IMR-90 (cell line): ENCODE measurements around the gene VPS26C. TPM values are rescaled to one million over a fixed set of nuclear protein-coding genes. Genes with fewer than 3 reads are reported as not detected.

ENCODE experiments used
- ATAC-seq: fragments of 200-7000 bp; cut with Tn5 transposase; 2 replicates; pipeline ENCODE4 v1.9.1; 2020; ENCODE audit warnings: low read depth, mild to moderate bottlenecking, moderate library complexity
- BruUV-seq: library from RNA; stranded (reverse); fragments of 400-500 nt; replicated peaks from 2 replicates; lab custom pipeline; 2021; lab: Mats Ljungman, UMichigan
- CTCF ChIA-PET: fragments of 300-600 bp; formaldehyde crosslinking; extraction: SDS; loops from one replicate; lab custom pipeline; 2021; ENCODE audit warnings: antibody characterized with exemption; lab: Yijun Ruan, JAX
- POLR2A ChIA-PET: fragments of 300-600 bp; sonication (Branson Sonifier 250); formaldehyde crosslinking; loops from one replicate; lab custom pipeline; 2022; ENCODE audit warnings: antibody characterized with exemption; ENCODE audit not compliant: unreplicated experiment; lab: Charles Lee
- DNase-seq: peaks from one replicate; pipeline ENCODE4 v3.0.0; 2013
- H2AFZ ChIP-seq: replicated peaks from 2 replicates; pipeline ENCODE3; 2013; ENCODE audit warnings: low read length, mild to moderate bottlenecking; ENCODE audit not compliant: poor library complexity
- H2AK5ac ChIP-seq: 2 replicates; pipeline ENCODE4 v1.6.1; 2013; ENCODE audit warnings: low read depth, low read length, inconsistent platforms
- H2AK9ac ChIP-seq: replicated peaks from 2 replicates; pipeline ENCODE3; 2013; ENCODE audit warnings: mild to moderate bottlenecking, low read depth, low read length, moderate library complexity; ENCODE audit not compliant: poor library complexity
- H2BK120ac ChIP-seq: 2 replicates; pipeline ENCODE4 v1.6.1; 2013; ENCODE audit warnings: low read depth, low read length, inconsistent platforms
- H2BK15ac ChIP-seq: 3 replicates; pipeline ENCODE4 v1.6.1; 2013; ENCODE audit warnings: low read depth, low read length, inconsistent platforms
- H2BK20ac ChIP-seq: 2 replicates; pipeline ENCODE4 v1.6.1; 2013; ENCODE audit warnings: low read depth, mild to moderate bottlenecking, inconsistent platforms, low read length, moderate library complexity
- H2BK5ac ChIP-seq: 2 replicates; pipeline ENCODE4 v1.6.1; 2013; ENCODE audit warnings: mild to moderate bottlenecking, low read depth, low read length, inconsistent platforms; ENCODE audit not compliant: poor library complexity, severe bottlenecking
- H3K14ac ChIP-seq: replicated peaks from 2 replicates; pipeline ENCODE4 v1.6.1; 2013; ENCODE audit warnings: low read depth, low read length, inconsistent platforms
- H3K18ac ChIP-seq: 2 replicates; pipeline ENCODE4 v1.6.1; 2013; ENCODE audit warnings: low read depth, low read length, control low read depth
- H3K23ac ChIP-seq: 2 replicates; pipeline ENCODE4 v1.6.1; 2013; ENCODE audit warnings: low read depth, low read length, inconsistent platforms
- H3K27ac ChIP-seq: 2 replicates; pipeline ENCODE4 v1.5.1; 2013; ENCODE audit warnings: mild to moderate bottlenecking, control low read depth, low read length; ENCODE audit not compliant: insufficient read depth
- H3K27me3 ChIP-seq: 2 replicates; pipeline ENCODE4 v1.6.1; 2013; ENCODE audit warnings: low read length; ENCODE audit not compliant: control insufficient read depth, insufficient read depth
- H3K36me3 ChIP-seq: 2 replicates; pipeline ENCODE4 v1.6.1; 2013; ENCODE audit warnings: low read length, mixed read lengths; ENCODE audit not compliant: control insufficient read depth, insufficient read depth
- H3K4ac ChIP-seq: 2 replicates; pipeline ENCODE4 v1.6.1; 2013; ENCODE audit warnings: low read depth, low read length, inconsistent platforms
- H3K4me1 ChIP-seq: 2 replicates; pipeline ENCODE4 v1.6.1; 2013; ENCODE audit warnings: low read length, mixed read lengths; ENCODE audit not compliant: control insufficient read depth, insufficient read depth
- H3K4me2 ChIP-seq: 2 replicates; pipeline ENCODE4 v1.6.1; 2013; ENCODE audit warnings: low read depth, mild to moderate bottlenecking, control low read depth, low read length, moderate library complexity
- H3K4me3 ChIP-seq: 2 replicates; pipeline ENCODE4 v1.5.1; 2013; ENCODE audit warnings: low read depth, mild to moderate bottlenecking, control low read depth, low read length, moderate library complexity; ENCODE audit not compliant: insufficient read depth
- H3K56ac ChIP-seq: 2 replicates; pipeline ENCODE4 v1.6.1; 2013; ENCODE audit warnings: low read length, inconsistent platforms; ENCODE audit not compliant: insufficient read depth; ENCODE audit errors: extremely low read depth
- H3K79me1 ChIP-seq, 2 experiments: 2 replicates each; pipeline ENCODE4 v1.6.1; 2013; ENCODE audit warnings: low read length in 2 of 2, inconsistent platforms in 1 of 2, low read depth in 1 of 2
- H3K9ac ChIP-seq: 2 replicates; pipeline ENCODE4 v1.6.1; 2013; ENCODE audit warnings: low read depth, low read length, control low read depth
- H3K9me1 ChIP-seq: 2 replicates; pipeline ENCODE4 v1.6.1; 2013; ENCODE audit warnings: low read length, inconsistent platforms; ENCODE audit not compliant: insufficient read depth
- H3K9me3 ChIP-seq: 2 replicates; pipeline ENCODE4 v1.6.1; 2013; ENCODE audit warnings: low read length; ENCODE audit not compliant: control insufficient read depth, insufficient read depth
- H4K20me1 ChIP-seq: 2 replicates; pipeline ENCODE4 v1.6.1; 2013; ENCODE audit warnings: low read length, inconsistent platforms; ENCODE audit not compliant: insufficient read depth
- H4K5ac ChIP-seq: 2 replicates; pipeline ENCODE4 v1.6.1; 2013; ENCODE audit warnings: mild to moderate bottlenecking, low read depth, low read length, control low read depth
- H4K8ac ChIP-seq, 2 experiments: 2 replicates each; pipeline ENCODE4 v1.6.1; 2013; ENCODE audit warnings: low read depth in 2 of 2, low read length in 2 of 2, control low read depth in 1 of 2, inconsistent platforms in 1 of 2
- H4K91ac ChIP-seq: 2 replicates; pipeline ENCODE4 v1.6.1; 2013; ENCODE audit warnings: low read depth, low read length, inconsistent platforms; ENCODE audit not compliant: insufficient read depth
- BHLHE40 ChIP-seq: fragments of 150-350 bp; IDR thresholded peaks from 2 replicates; pipeline ENCODE4 v1.6.1; 2016; ENCODE audit warnings: mild to moderate bottlenecking, low read depth, low read length
- CEBPB ChIP-seq: IDR thresholded peaks from 2 replicates; pipeline ENCODE4 v1.6.1; 2012; ENCODE audit warnings: low read depth, low read length, improper control_type of control experiment
- CHD1 ChIP-seq: IDR thresholded peaks from 2 replicates; pipeline ENCODE4 v1.6.1; 2012; ENCODE audit warnings: low read depth, low read length, improper control_type of control experiment
- CTCF ChIP-seq: conservative IDR thresholded peaks from 2 replicates; pipeline ENCODE4 v1.5.1; 2012; ENCODE audit warnings: mild to moderate bottlenecking, low read depth, low read length, improper control_type of control experiment
- ELK1 ChIP-seq: fragments of 150-350 bp; IDR thresholded peaks from 2 replicates; pipeline ENCODE4 v1.6.1; 2016; ENCODE audit warnings: low read depth, mild to moderate bottlenecking, low read length, moderate library complexity, borderline replicate concordance
- FOS ChIP-seq: fragments of 150-350 bp; IDR thresholded peaks from 2 replicates; pipeline ENCODE4 v1.6.1; 2016; ENCODE audit warnings: low read depth, low read length
- MAFK ChIP-seq: IDR thresholded peaks from 2 replicates; pipeline ENCODE4 v1.6.1; 2012; ENCODE audit warnings: low read depth, low read length, improper control_type of control experiment
- MAZ ChIP-seq: IDR thresholded peaks from 2 replicates; pipeline ENCODE4 v1.6.1; 2012; ENCODE audit warnings: low read depth, mild to moderate bottlenecking, low read length, improper control_type of control experiment, moderate library complexity, borderline replicate concordance
- MXI1 ChIP-seq: IDR thresholded peaks from 2 replicates; pipeline ENCODE4 v1.6.1; 2012; ENCODE audit warnings: low read depth, mild to moderate bottlenecking, low read length, moderate library complexity, borderline replicate concordance
- NFE2L2 ChIP-seq: fragments of 150-350 bp; IDR thresholded peaks from 2 replicates; pipeline ENCODE4 v1.6.1; 2016; ENCODE audit warnings: low read depth, mild to moderate bottlenecking, low read length
- POLR2A ChIP-seq: IDR thresholded peaks from 2 replicates; pipeline ENCODE4 v1.6.1; 2012; ENCODE audit warnings: mild to moderate bottlenecking, low read depth, low read length
- RAD21 ChIP-seq: IDR thresholded peaks from 2 replicates; pipeline ENCODE4 v1.6.1; 2012; ENCODE audit warnings: low read length, improper control_type of control experiment
- RCOR1 ChIP-seq: IDR thresholded peaks from 2 replicates; pipeline ENCODE4 v1.6.1; 2012; ENCODE audit warnings: mild to moderate bottlenecking, low read length, improper control_type of control experiment; ENCODE audit not compliant: insufficient replicate concordance
- RFX5 ChIP-seq: IDR thresholded peaks from 2 replicates; pipeline ENCODE4 v1.8.0; 2012; ENCODE audit warnings: low read depth, mild to moderate bottlenecking, low read length, moderate library complexity
- SMC3 ChIP-seq: fragments of 150-350 bp; IDR thresholded peaks from 2 replicates; pipeline ENCODE4 v1.6.1; 2016; ENCODE audit warnings: low read depth, mild to moderate bottlenecking, antibody characterized with exemption, low read length, moderate library complexity
- USF2 ChIP-seq: fragments of 150-350 bp; IDR thresholded peaks from 2 replicates; pipeline ENCODE4 v1.6.1; 2017; ENCODE audit warnings: mild to moderate bottlenecking, antibody characterized with exemption, low read length, low read depth
- WGBS, 2 experiments: methylation state at CpG; one replicate each; pipeline versions ENCODE4 v1.1.5 to v1.1.7; 2013; ENCODE audit warnings: missing lambda C conversion rate in 2 of 2; ENCODE audit not compliant: insufficient read length in 1 of 2; ENCODE audit errors: extremely low coverage in 2 of 2; 5-methylcytosine and 5-hydroxymethylcytosine counted together
- dilution Hi-C: fragments of 300-500 bp; cut with HindIII; formaldehyde crosslinking; loops from one replicate; pipeline ENCODE4 v1.14.3; 2018; ENCODE audit warnings: low sequenced_read_pairs; ENCODE audit not compliant: unreplicated experiment
- in situ Hi-C: fragments of 300-500 bp; cut with MboI; formaldehyde crosslinking; loops from 3 replicates; pipeline ENCODE4 v1.14.3; 2019; ENCODE audit warnings: low sequenced_read_pairs, inconsistent platforms, mixed read lengths
- intact Hi-C: fragments of 100-400 bp; cut with micrococcal nuclease; formaldehyde crosslinking; loops from 2 replicates; pipeline ENCODE4 v1.10.0; 2022
- polyA plus RNA-seq, 3 experiments: library from polyadenylated mRNA; depleted of rRNA; stranded (reverse); fragments of >200 nt; gene quantifications; 2 replicates each; pipeline ENCODE4 v1.2.3, GENCODE V29; 2012; ENCODE audit warnings: low replicate concordance in 1 of 3
- total RNA-seq: library from RNA; depleted of rRNA; stranded (reverse); fragments of >200 nt; gene quantifications from 2 replicates; pipeline ENCODE4 v1.2.3, GENCODE V29; 2012

The VPS26C gene
- total and polyA plus RNA-seq, 2 of the 4 experiments (the other 2 are of a cell fraction) = 30.0 to 36.6 TPM

GRCh38 chr21:37230632-37231248 is 36.4 kb downstream of the VPS26C start:
- Histone ChIP-seq H3K36me3 (peaks cover 69% of the 10 kb centered on the region), H4K20me1 (no peaks in the 10 kb centered on the region), H3K27ac (no peak overlapping the region), H2AFZ (no peak overlapping the region), H3K18ac (no peak overlapping the region), H4K8ac (no peak overlapping the region), H3K79me1 (peaks cover 9 to 21% of the 10 kb centered on the region in 2 experiments; a peak in 3 of 4 replicates), H3K27me3 (no peaks in the 10 kb centered on the region), H4K91ac (no peak overlapping the region), H2AK5ac (no peak overlapping the region), H2AK9ac (no peak overlapping the region), H3K9ac (no peak overlapping the region), H3K4me2 (no peak overlapping the region), H3K9me1 (peaks cover 4% of the 10 kb centered on the region), H4K5ac (no peak overlapping the region), H3K9me3 (no peaks in the 10 kb centered on the region), H2BK120ac (no peak overlapping the region), H3K56ac (no peak overlapping the region), H2BK15ac (no peak overlapping the region), H2BK20ac (no peak overlapping the region), H3K4me1 (no peaks in the 10 kb centered on the region), H2BK5ac (no peak overlapping the region), H3K23ac (no peak overlapping the region), H3K14ac (no peak overlapping the region), H3K4me3 (no peak overlapping the region), H3K4ac (no peak overlapping the region)
- ATAC-seq (no peak), DNase-seq (no peak)
- dilution Hi-C loops (no loop called here), in situ Hi-C loops (no loop called here), intact Hi-C loops (no loop called here)
- 87% methylated on average over 13 of the region's 23 CpGs; no CpG with 5 or more reads in 1 of the 2 experiments for WGBS, 2 experiments
- ChIA-PET POLR2A (no interaction called here), CTCF (no interaction called here)
- TF ChIP-seq RAD21 = no peak
- TF ChIP-seq MAFK = no peak
- TF ChIP-seq POLR2A = no peak
- TF ChIP-seq CEBPB = no peak
- TF ChIP-seq BHLHE40 = no peak
- TF ChIP-seq RCOR1 = no peak
- TF ChIP-seq CTCF = no peak
- no peak for TF ChIP-seq RFX5
- TF ChIP-seq FOS = no peak
- no peak for TF ChIP-seq MXI1
- TF ChIP-seq ELK1 = no peak
- no peak for TF ChIP-seq MAZ
- no peak for TF ChIP-seq NFE2L2
- no peak for TF ChIP-seq SMC3
- no peak for TF ChIP-seq CHD1
- no peak for TF ChIP-seq USF2
- no TSS peak for BruUV-seq
